Endothelial cell of umbilical vein (primary cell): ENCODE data around the gene MYO16. TPM values are rescaled to one million over a fixed set of nuclear protein-coding genes. Genes with fewer than 3 reads are reported as not detected.

Experiments used
- BruUV-seq: library from RNA; stranded (reverse); fragments of 400-500 nt; replicated peaks from 2 replicates; lab custom pipeline; 2021; lab: Mats Ljungman, UMichigan
- CTCF ChIA-PET: fragments of 300-600, 350-600 bp; sonication (Branson Sonifier 250); formaldehyde crosslinking; loops from one replicate; lab custom pipeline; 2021; ENCODE audit warnings: antibody characterized with exemption, inconsistent platforms; lab: Charles Lee
- POLR2A ChIA-PET: fragments of 300-600, 350-600 bp; sonication (Branson Sonifier 250); formaldehyde crosslinking; loops from one replicate; lab custom pipeline; 2021; ENCODE audit warnings: antibody characterized with exemption, inconsistent platforms; lab: Charles Lee
- DNase-seq: peaks from one replicate; pipeline ENCODE4 v3.0.0-alpha.2; 2011; ENCODE audit warnings: low read depth, low spot score
- FAIRE-seq: peaks from 2 replicates; lab custom pipeline; 2011; peaks lifted over from hg19 to GRCh38; lab: Jason Lieb, UNC
- H2AFZ ChIP-seq: 2 replicates; pipeline ENCODE4 v1.6.0; 2012; ENCODE audit warnings: low read depth, low read length, control low read depth, inconsistent platforms
- H3K27ac ChIP-seq: 2 replicates; pipeline ENCODE4 v1.5.1; 2011; ENCODE audit warnings: low read depth, mild to moderate bottlenecking, control low read depth, low read length, moderate library complexity; ENCODE audit not compliant: insufficient read depth
- H3K27me3 ChIP-seq, 2 experiments: 2 replicates each; pipeline versions ENCODE4 v1.6.0 to v1.6.1; 2011; ENCODE audit warnings: low read length in 2 of 2, mixed read lengths in 1 of 2; ENCODE audit not compliant: control insufficient read depth in 2 of 2, insufficient read depth in 2 of 2
- H3K36me3 ChIP-seq, 2 experiments: 2 replicates in 1 of 2; 3 replicates in 1 of 2; pipeline ENCODE4 v1.5.1; 2011; ENCODE audit warnings: low read length in 2 of 2, mild to moderate bottlenecking in 1 of 2, moderate library complexity in 1 of 2; ENCODE audit not compliant: control insufficient read depth in 2 of 2, insufficient read depth in 2 of 2; ENCODE audit errors: extremely low read depth in 1 of 2
- H3K4me1 ChIP-seq: 3 replicates; pipeline ENCODE4 v1.5.1; 2011; ENCODE audit warnings: mild to moderate bottlenecking, low read length; ENCODE audit not compliant: control insufficient read depth, insufficient read depth; ENCODE audit errors: extremely low read depth
- H3K4me2 ChIP-seq: 2 replicates; pipeline ENCODE4 v1.6.1; 2011; ENCODE audit warnings: low read length, control low read depth, mixed read lengths; ENCODE audit not compliant: insufficient read depth
- H3K4me3 ChIP-seq, 3 experiments: fragments of 200-600 bp in 1 of 3; sonication (generic), shearing (Covaris generic) in 1 of 3; replicated peaks in 1 of 3; 2 replicates each; pipeline ENCODE4 v1.5.1; 2011 to 2016; ENCODE audit warnings: control low read depth in 3 of 3, low read length in 3 of 3, mild to moderate bottlenecking in 2 of 3, inconsistent platforms in 1 of 3, low read depth in 1 of 3, moderate library complexity in 1 of 3; ENCODE audit not compliant: insufficient read depth in 1 of 3
- H3K79me2 ChIP-seq: 2 replicates; pipeline ENCODE4 v1.6.0; 2012; ENCODE audit warnings: low read length, inconsistent platforms; ENCODE audit not compliant: control insufficient read depth, insufficient read depth
- H3K9ac ChIP-seq: replicated peaks from 2 replicates; pipeline ENCODE3; 2011; ENCODE audit warnings: low read length, control low read depth; ENCODE audit not compliant: insufficient read depth; ENCODE audit errors: extremely low read depth
- H3K9me1 ChIP-seq: replicated peaks from 3 replicates; pipeline ENCODE4 v1.6.0; 2011; ENCODE audit warnings: mild to moderate bottlenecking, low read length; ENCODE audit not compliant: control insufficient read depth, insufficient read depth; ENCODE audit errors: extremely low read depth
- H3K9me3 ChIP-seq: replicated peaks from 2 replicates; pipeline ENCODE4 v1.5.1; 2012; ENCODE audit warnings: low read length, inconsistent platforms; ENCODE audit not compliant: control insufficient read depth, insufficient read depth
- H4K20me1 ChIP-seq: replicated peaks from 2 replicates; pipeline ENCODE3; 2011; ENCODE audit warnings: mild to moderate bottlenecking, low read length; ENCODE audit not compliant: control insufficient read depth, insufficient read depth; ENCODE audit errors: extremely low read depth
- CTCF ChIP-seq, 2 donors: IDR thresholded peaks; 1 replicate in 1 of 2; 2 replicates in 1 of 2; pipeline ENCODE4 v1.5.1; 2011; ENCODE audit warnings: low read length in 2 of 2, mild to moderate bottlenecking in 2 of 2, moderate library complexity in 2 of 2, control low read depth in 1 of 2, inconsistent platforms in 1 of 2, low read depth in 1 of 2; ENCODE audit not compliant: insufficient read depth in 1 of 2; ENCODE audit errors: extremely low read depth in 1 of 2
- EZH2 ChIP-seq: IDR thresholded peaks from 2 replicates; pipeline ENCODE4 v1.6.1; 2012; ENCODE audit warnings: borderline replicate concordance, low read depth, mild to moderate bottlenecking, moderate library complexity, low read length, inconsistent platforms; ENCODE audit not compliant: severe bottlenecking
- FOS ChIP-seq: IDR thresholded peaks from 2 replicates; pipeline ENCODE4 v1.6.1; 2011; ENCODE audit warnings: mild to moderate bottlenecking, low read length, moderate library complexity, borderline replicate concordance; ENCODE audit not compliant: insufficient read depth
- GATA2 ChIP-seq: IDR thresholded peaks from 2 replicates; pipeline ENCODE4 v1.7.0; 2011; ENCODE audit warnings: low read depth, mild to moderate bottlenecking, moderate library complexity, mixed read lengths, low read length; ENCODE audit not compliant: insufficient read length, insufficient read depth
- JUN ChIP-seq: IDR thresholded peaks from 2 replicates; pipeline ENCODE4 v1.6.1; 2011; ENCODE audit warnings: borderline replicate concordance, low read depth; ENCODE audit not compliant: insufficient read length, insufficient read depth
- MAX ChIP-seq: IDR thresholded peaks from 2 replicates; pipeline ENCODE4 v1.6.1; 2011; ENCODE audit not compliant: insufficient read depth, insufficient read length
- MYC ChIP-seq: IDR thresholded peaks from one replicate; pipeline ENCODE4 v1.6.1; 2011; ENCODE audit warnings: mild to moderate bottlenecking, low read depth, low read length
- POLR2A ChIP-seq: IDR thresholded peaks from 2 replicates; pipeline ENCODE4 v1.6.1; 2012; ENCODE audit warnings: low read depth, mild to moderate bottlenecking, control low read depth, low read length
- POLR2AphosphoS5 ChIP-seq: IDR thresholded peaks from 2 replicates; pipeline ENCODE4 v1.6.1; 2012; ENCODE audit warnings: low read depth, mild to moderate bottlenecking, control low read depth, low read length, moderate library complexity; ENCODE audit not compliant: insufficient read depth
- dilution Hi-C: fragments of 300-500 bp; cut with MboI; formaldehyde crosslinking; loops from one replicate; pipeline ENCODE4 v1.15.0; 2019; ENCODE audit warnings: low sequenced_read_pairs; ENCODE audit not compliant: extremely low pct_ligation_motif_present
- intact Hi-C: fragments of 100-400 bp; cut with micrococcal nuclease; formaldehyde crosslinking; loops from one replicate; pipeline ENCODE4 v1.10.0; 2022
- polyA plus RNA-seq, 4 experiments: library from polyadenylated mRNA; depleted of rRNA in 3 of 4; stranded (reverse) in 3 of 4; unstranded in 1 of 4; fragments of >200 nt; gene quantifications; 2 replicates each; pipeline versions ENCODE4 v1.2.1 to v1.2.3, GENCODE V29; 2011 to 2012; ENCODE audit warnings: missing spikeins in 1 of 4
- total RNA-seq: library from RNA; stranded (reverse); gene quantifications from 2 replicates; pipeline ENCODE4 v1.2.3, GENCODE V29; 2021

The MYO16 gene
- total and polyA plus RNA-seq, 2 donors (not counting 3 experiments of a cell fraction or from before 2014, with no cell fraction given) = 0.03 to 0.04 TPM

GRCh38 chr13:109253316-109253715, 623.9 kb downstream of the MYO16 start:
- POLR2A ChIA-PET = no interaction called here
- no peak overlapping the region for H3K4me3 ChIP-seq
- TF ChIP-seq EZH2 (no peak), GATA2 (no peak), FOS (no peak), MYC (no peak), MAX (no peak), POLR2A (no peak), JUN (no peak), CTCF (IDR thresholded peaks at IDR 0.05; ENCODE audit: extremely low read depth in 1 of 2, insufficient read depth in 1 of 2, low read depth in 1 of 2, low read length in 2 of 2) (no peak), POLR2AphosphoS5 (no peak)
- intact Hi-C loops = no loop called here
- no peaks in the 10 kb centered on the region for H3K27me3 ChIP-seq
- no peaks in the 10 kb centered on the region for H3K9me3 ChIP-seq
- no peak overlapping the region for H3K4me2 ChIP-seq
- no peaks in the 10 kb centered on the region for H3K79me2 ChIP-seq
- DNase-seq = no peak
- peaks cover 8% of the 10 kb centered on the region for H3K4me1 ChIP-seq
- no peaks in the 10 kb centered on the region for H3K36me3 ChIP-seq
- no peak overlapping the region for H2AFZ ChIP-seq
- H3K27ac ChIP-seq = no peak overlapping the region
- FAIRE-seq = no peak
- BruUV-seq = no TSS peak
- H4K20me1 ChIP-seq = no peaks in the 10 kb centered on the region
- dilution Hi-C loops = no loop called here
- H3K9me1 ChIP-seq = no peaks in the 10 kb centered on the region
- CTCF ChIA-PET = no interaction called here
- no peak overlapping the region for H3K9ac ChIP-seq
